Psoas muscle (tissue), 8 donors: ENCODE data around the gene NR2F1-AS1. TPM values are rescaled to one million over a fixed set of nuclear protein-coding genes. Genes with fewer than 3 reads are reported as not detected.

ENCODE experiments used
- ATAC-seq, 4 donors: fragments of 200-7000 bp; cut with Tn5 transposase; one replicate each; pipeline ENCODE4 v1.9.1; 2020; ENCODE audit warnings: moderate library complexity in 3 of 4, mild to moderate bottlenecking in 2 of 4
- DNase-seq, 2 donors: peaks; one replicate each; pipeline ENCODE4 v3.0.0-alpha.2; 2020
- H3K27ac ChIP-seq: fragments of 200-600 bp; one replicate; pipeline ENCODE4 v1.8.0; 2022
- H3K27me3 ChIP-seq, 3 donors: fragments of 200-600 bp in 1 of 3; one replicate each; pipeline versions ENCODE4 v1.6.1 to v1.8.0; 2013 to 2022; ENCODE audit warnings: low read length in 2 of 3, mild to moderate bottlenecking in 2 of 3, moderate library complexity in 1 of 3; ENCODE audit not compliant: insufficient read depth in 3 of 3
- H3K36me3 ChIP-seq, 2 donors: fragments of 200-600 bp in 1 of 2; one replicate each; pipeline versions ENCODE4 v1.6.1 to v1.8.0; 2013 to 2022; ENCODE audit warnings: low read depth in 1 of 2, mild to moderate bottlenecking in 1 of 2, moderate library complexity in 1 of 2; ENCODE audit not compliant: insufficient read depth in 1 of 2
- H3K4me1 ChIP-seq: fragments of 200-600 bp; one replicate; pipeline ENCODE4 v1.8.0; 2022
- H3K4me3 ChIP-seq: fragments of 200-600 bp; one replicate; pipeline ENCODE4 v1.8.0; 2022; ENCODE audit warnings: mild to moderate bottlenecking
- H3K9me3 ChIP-seq: fragments of 200-600 bp; one replicate; pipeline ENCODE4 v1.8.0; 2022
- WGBS, 3 donors: extraction: QIAGEN DNeasy Blood & Tissue Kit; methylation state at CpG; one replicate each; pipeline versions ENCODE4 v1.1.6 to v1.1.7; 2013; 5-methylcytosine and 5-hydroxymethylcytosine counted together
- intact Hi-C, 2 donors: fragments of 100-400 bp; cut with DNase I; formaldehyde crosslinking; loops; one replicate each; pipeline versions ENCODE4 v1.11.0 to v1.14.2; 2022
- polyA plus RNA-seq, 3 donors: library from polyadenylated mRNA; stranded (reverse); fragments of 200-250 nt; gene quantifications; one replicate each; pipeline ENCODE4 v1.2.3, GENCODE V29; 2013
- total RNA-seq, 4 donors: library from RNA; stranded (reverse); fragmentation: NEBNext Ultra II Directional in 2 of 4; extraction: Animal tissue kit (Norgen Biotek cat#: 25700) in 2 of 4; gene quantifications; one replicate each; pipeline versions ENCODE4 v1.2.1 to v1.2.4, GENCODE V29; 2021 to 2023
- TF ChIP-seq, protein P1 (sequence below): fragments of 200-600 bp; IDR thresholded peaks from one replicate; pipeline ENCODE4 v1.8.0; 2022; ENCODE audit warnings: antibody characterized with exemption
- donor health status: healthy with polysubstance abuse.
- donor health status: DM: no; HTN: no; CAD: no; lungs with moderate emphysema.
- donor health status: Bipolar disorder and iron deficiency.
- donor health status: healthy.
- donor health status: DM: yes; HTN: yes; CAD: no.
- donor health status: DM: no; HTN: no; CAD: no.
- donor health status: DM: no; HTN: no; CAD: no.
- donor health status: DM: yes; HTN: yes; CAD: no.

The NR2F1-AS1 gene
- total and polyA plus RNA-seq, 7 donors, result 0.13 to 1.5 (median 0.42) TPM

DNA sequence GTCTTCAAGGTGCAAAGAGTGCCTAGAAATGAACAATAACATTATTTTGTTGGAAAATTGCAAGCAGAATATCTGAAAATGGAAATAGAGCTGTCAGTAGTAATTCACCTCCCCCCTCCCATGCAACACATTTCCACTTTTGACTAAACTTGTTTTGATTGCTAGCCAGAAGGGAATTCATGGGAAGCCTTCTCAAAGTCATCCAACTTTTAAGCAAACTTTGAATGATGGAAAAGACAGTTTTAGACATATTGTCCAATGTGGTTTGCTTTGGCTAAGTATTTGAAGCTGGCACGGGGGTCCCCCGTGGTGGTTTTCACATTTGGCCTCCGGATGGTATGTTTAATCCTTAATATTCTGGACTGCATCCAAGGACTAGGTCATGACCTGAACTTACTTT is 9.5 kb upstream of the NR2F1-AS1 start:
- Histone ChIP-seq H3K27ac (no peak overlapping the region), H3K4me1 (no peaks in the 10 kb centered on the region), H3K9me3 (no peaks in the 10 kb centered on the region), H3K36me3 (no peaks in the 10 kb centered on the region), H3K4me3 (no peak overlapping the region), H3K27me3 (peaks cover 0 to 28% (median 0%) of the 10 kb centered on the region in 3 donors)
- no peak for DNase-seq
- 38 to 45% (median 39%) methylated on average over 3 of the region's 3 CpGs for WGBS, 3 donors
- no peak for ATAC-seq
- TF ChIP-seq, protein P1, sequence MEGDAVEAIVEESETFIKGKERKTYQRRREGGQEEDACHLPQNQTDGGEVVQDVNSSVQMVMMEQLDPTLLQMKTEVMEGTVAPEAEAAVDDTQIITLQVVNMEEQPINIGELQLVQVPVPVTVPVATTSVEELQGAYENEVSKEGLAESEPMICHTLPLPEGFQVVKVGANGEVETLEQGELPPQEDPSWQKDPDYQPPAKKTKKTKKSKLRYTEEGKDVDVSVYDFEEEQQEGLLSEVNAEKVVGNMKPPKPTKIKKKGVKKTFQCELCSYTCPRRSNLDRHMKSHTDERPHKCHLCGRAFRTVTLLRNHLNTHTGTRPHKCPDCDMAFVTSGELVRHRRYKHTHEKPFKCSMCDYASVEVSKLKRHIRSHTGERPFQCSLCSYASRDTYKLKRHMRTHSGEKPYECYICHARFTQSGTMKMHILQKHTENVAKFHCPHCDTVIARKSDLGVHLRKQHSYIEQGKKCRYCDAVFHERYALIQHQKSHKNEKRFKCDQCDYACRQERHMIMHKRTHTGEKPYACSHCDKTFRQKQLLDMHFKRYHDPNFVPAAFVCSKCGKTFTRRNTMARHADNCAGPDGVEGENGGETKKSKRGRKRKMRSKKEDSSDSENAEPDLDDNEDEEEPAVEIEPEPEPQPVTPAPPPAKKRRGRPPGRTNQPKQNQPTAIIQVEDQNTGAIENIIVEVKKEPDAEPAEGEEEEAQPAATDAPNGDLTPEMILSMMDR, result no peak
- intact Hi-C loops, result no loop called here

DNA sequence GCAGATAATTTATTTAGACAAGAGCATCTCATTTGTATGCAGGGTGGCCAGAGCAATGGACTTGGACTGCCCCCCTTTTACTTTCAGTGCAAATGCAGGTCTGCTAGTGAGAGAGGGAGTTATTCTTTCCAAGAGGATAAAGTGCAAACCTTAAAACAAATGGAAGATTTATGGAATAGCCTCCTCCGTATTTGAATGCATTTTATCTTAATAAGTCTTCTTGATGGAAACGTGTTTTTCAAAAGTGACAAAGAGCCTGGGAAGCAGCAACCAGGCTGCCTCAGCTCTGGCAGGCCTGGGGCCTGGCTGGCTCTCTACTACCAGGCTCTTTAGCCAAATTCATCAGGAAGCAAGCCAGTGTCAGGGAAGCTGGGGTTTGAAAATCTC is 8.8 kb upstream of the NR2F1-AS1 start:
- DNase-seq (no peak), ATAC-seq (no peak)
- WGBS, 3 donors, result 50 to 75% (median 57%) methylated on average over 2 of the region's 2 CpGs
- H3K27ac ChIP-seq, result no peak overlapping the region
- no peaks in the 10 kb centered on the region for H3K9me3 ChIP-seq
- H3K27me3 ChIP-seq, result peaks cover 0 to 21% (median 0%) of the 10 kb centered on the region in 3 donors
- TF ChIP-seq, protein P1, result no peak
- no peaks in the 10 kb centered on the region for H3K36me3 ChIP-seq
- intact Hi-C loops, result loop anchor here in 1 of 2 donors (10.0 kb wide), 1 partner anchor 325 kb away; no protein-coding TSS in a partner anchor
- H3K4me3 ChIP-seq, result no peak overlapping the region
- H3K4me1 ChIP-seq, result no peaks in the 10 kb centered on the region

DNA sequence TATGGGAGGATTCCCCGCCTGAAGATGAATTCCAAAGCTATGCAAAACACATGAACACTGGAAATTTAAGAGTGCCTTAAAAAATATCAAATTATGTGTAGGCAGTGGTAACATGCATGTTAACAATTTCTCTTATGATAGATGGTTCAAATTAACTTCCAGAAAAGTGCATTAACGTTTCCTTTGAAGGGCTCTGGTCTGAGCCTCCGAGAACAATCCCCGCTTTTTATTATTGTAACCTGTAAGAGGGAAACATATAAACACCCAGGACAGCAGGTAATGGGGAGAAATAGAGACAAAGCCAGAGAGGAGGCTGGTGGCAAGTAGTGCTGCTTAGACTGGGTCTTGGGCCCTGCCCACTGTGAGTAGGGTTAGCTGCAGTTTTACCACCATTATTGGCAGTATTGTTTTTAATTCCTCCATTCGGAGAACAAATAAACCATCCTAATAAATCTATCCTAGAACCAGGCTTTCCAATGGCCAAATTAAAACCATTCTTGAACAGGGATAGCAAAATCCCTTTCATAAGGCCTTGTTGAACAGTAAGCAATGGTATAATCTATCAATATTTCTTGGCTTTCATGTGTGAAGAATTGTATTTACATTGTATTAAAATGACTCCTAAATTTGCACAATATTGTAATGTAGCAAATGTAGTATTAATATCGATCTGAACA is 8.3 kb upstream of the NR2F1-AS1 start:
- ATAC-seq (no peak), DNase-seq (no peak)
- no peaks in the 10 kb centered on the region for H3K36me3 ChIP-seq
- no peaks in the 10 kb centered on the region for H3K9me3 ChIP-seq
- no peak overlapping the region for H3K4me3 ChIP-seq
- H3K4me1 ChIP-seq, result no peaks in the 10 kb centered on the region
- H3K27me3 ChIP-seq, result peaks cover 0 to 16% (median 0%) of the 10 kb centered on the region in 3 donors
- TF ChIP-seq, protein P1, result no peak
- no peak overlapping the region for H3K27ac ChIP-seq
- 89 to 93% (median 93%) methylated on average over 6 of the region's 6 CpGs for WGBS, 3 donors
- intact Hi-C loops, result loop anchor here in 1 of 2 donors (10.0 kb wide), 1 partner anchor 326 kb away; no protein-coding TSS in a partner anchor

DNA sequence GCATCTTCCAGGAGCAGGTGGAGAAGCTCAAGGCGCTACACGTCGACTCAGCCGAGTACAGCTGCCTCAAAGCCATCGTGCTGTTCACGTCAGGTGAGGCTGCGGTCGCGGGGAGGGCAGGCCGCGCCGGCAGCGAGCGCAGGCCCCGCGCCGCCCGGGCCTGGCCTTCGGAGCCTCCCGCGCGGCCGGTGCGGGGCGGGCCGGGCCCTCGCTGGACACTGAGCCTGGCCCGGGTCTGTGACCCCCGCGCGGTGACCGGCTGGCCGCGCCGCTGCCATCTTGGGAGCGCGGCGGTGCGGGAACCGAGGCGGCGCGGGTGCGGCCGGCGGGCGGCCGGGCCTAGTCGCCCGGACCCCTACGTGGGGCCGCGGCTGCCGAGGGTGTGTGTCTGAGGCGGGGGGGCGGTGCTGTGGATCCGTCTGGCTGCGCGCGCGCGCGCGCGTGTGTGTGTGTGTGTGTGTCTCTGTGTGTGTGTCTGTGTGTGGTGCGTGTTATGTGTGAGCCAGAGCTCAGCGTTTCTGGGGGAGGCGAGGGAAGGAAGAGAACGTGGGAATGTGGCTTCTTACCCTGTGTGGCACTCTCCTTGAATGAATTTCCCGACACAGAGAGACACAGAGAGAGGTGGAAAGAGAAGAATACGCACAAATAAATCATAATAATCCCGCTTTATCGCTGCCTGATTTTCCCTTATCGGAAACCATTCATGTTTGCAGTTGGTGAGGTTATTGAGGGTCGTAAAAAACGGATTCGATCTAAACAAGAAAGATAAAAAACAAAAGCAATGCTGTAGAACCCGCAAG is 7.5 kb upstream of the NR2F1-AS1 start:
- no peaks in the 10 kb centered on the region for H3K9me3 ChIP-seq
- no peak for ATAC-seq
- 72 to 76% (median 73%) methylated on average over 50 to 78 of the region's 78 CpGs for WGBS, 3 donors
- TF ChIP-seq, protein P1, result no peak
- intact Hi-C loops, result loop anchor here in 1 of 2 donors (10.0 kb wide), 1 partner anchor 326 kb away; no protein-coding TSS in a partner anchor
- H3K36me3 ChIP-seq, result no peaks in the 10 kb centered on the region
- H3K27ac ChIP-seq, result no peak overlapping the region
- DNase-seq, result no peak
- no peaks in the 10 kb centered on the region for H3K4me1 ChIP-seq
- no peak overlapping the region for H3K4me3 ChIP-seq
- H3K27me3 ChIP-seq, result peaks cover 0 to 14% (median 0%) of the 10 kb centered on the region in 3 donors
